ENCODE results near the gene EML4. TPM values are rescaled to one million over a fixed set of nuclear protein-coding genes. Genes with fewer than 3 reads are reported as not detected.

Gene EML4
- total and polyA plus RNA-seq, 2 of the 13 experiments (the other 11 are each of a cell fraction or from before 2014, with no cell fraction given), result 243 to 476 TPM

DNA sequence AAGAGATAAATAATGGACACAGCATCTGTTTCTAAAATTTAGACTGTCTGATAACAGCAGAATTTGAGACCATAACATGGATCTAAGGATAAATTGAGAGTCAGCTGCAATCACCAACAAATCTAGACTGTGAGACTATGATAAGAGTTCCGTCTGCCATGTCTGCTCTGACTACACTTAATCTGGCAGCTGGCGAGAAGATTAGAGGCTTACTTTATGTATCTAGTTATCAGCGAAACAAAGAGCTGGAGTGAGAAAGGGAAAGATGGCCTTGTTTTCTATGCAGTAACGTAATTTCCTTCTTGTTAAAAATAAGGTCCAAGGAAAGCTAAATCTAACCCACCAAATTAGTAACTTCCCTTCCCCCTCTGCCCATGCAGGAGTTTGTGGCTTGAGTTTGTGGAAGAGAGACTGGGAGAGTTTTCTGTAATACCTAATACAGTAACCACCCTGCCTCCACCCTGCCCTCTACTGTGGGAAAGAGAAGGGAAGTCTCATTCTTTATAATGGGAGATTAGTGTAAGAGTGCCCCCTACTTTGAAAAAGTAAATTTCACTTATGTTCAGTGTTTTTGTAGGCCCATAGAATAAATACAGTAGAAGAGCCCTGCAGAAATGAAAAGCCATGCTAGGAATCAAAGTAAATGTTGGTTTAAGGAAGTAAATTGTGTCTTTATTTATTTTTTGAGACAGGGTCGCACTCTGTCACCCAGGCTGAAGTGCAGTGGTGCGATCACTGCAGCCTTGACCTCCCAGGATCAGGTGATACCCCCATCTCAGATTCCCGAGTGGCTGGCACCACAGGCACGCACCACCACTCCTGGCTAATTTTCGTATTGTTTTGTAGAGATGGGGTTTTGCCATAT, 27.5 kb downstream of the EML4 start (continued):
- no peak for TF ChIP-seq POGK (CRISPR knock-in tag; conservative IDR thresholded peaks at IDR 0.05)
- TF ChIP-seq ZNF737 (CRISPR knock-in tag; IDR thresholded peaks at IDR 0.05; ENCODE audit: borderline replicate concordance), result no peak
- no peak for TF ChIP-seq MAF1 (CRISPR knock-in tag; IDR thresholded peaks at IDR 0.05; ENCODE audit: borderline replicate concordance)
- peak; percentile 78 for TF ChIP-seq RCOR2 (CRISPR knock-in tag; IDR thresholded peaks at IDR 0.05)
- TF ChIP-seq ZNF563 (CRISPR knock-in tag; IDR thresholded peaks at IDR 0.05), result 0 out of 2 replicates have a peak, but pooled peaks have one; percentile 41
- no peak for TF ChIP-seq ZNF234 (CRISPR knock-in tag; conservative IDR thresholded peaks at IDR 0.05)
- TF ChIP-seq SNAPC5 (CRISPR knock-in tag; IDR thresholded peaks at IDR 0.05; ENCODE audit: borderline replicate concordance), result no peak
- no peak for TF ChIP-seq ZFAT (CRISPR knock-in tag; conservative IDR thresholded peaks at IDR 0.05)
- no peak for TF ChIP-seq HNRNPUL1 (IDR thresholded peaks at IDR 0.05; ENCODE audit: low read depth, low read length)
- TF ChIP-seq BCL3 (CRISPR knock-in tag; IDR thresholded peaks at IDR 0.05), result no peak
- TF ChIP-seq MXD1 (CRISPR knock-in tag; IDR thresholded peaks at IDR 0.05), result no peak
- TF ChIP-seq ZNF460 (CRISPR knock-in tag; IDR thresholded peaks at IDR 0.05; ENCODE audit: borderline replicate concordance), result peak; percentile 23; the same call in 1 of the 2 replicates
- TF ChIP-seq, protein P1, sequence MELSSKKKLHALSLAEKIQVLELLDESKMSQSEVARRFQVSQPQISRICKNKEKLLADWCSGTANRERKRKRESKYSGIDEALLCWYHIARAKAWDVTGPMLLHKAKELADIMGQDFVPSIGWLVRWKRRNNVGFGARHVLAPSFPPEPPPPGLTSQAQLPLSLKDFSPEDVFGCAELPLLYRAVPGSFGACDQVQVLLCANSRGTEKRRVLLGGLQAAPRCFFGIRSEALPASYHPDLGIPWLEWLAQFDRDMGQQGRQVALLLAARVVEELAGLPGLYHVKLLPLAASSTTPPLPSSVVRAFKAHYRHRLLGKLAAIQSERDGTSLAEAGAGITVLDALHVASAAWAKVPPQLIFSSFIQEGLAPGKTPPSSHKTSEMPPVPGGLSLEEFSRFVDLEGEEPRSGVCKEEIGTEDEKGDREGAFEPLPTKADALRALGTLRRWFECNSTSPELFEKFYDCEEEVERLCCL (CRISPR knock-in tag; IDR thresholded peaks at IDR 0.05; ENCODE audit: borderline replicate concordance), result no peak
- no peak for TF ChIP-seq TGIF2 (CRISPR knock-in tag; IDR thresholded peaks at IDR 0.05)
- TF ChIP-seq, protein P2, sequence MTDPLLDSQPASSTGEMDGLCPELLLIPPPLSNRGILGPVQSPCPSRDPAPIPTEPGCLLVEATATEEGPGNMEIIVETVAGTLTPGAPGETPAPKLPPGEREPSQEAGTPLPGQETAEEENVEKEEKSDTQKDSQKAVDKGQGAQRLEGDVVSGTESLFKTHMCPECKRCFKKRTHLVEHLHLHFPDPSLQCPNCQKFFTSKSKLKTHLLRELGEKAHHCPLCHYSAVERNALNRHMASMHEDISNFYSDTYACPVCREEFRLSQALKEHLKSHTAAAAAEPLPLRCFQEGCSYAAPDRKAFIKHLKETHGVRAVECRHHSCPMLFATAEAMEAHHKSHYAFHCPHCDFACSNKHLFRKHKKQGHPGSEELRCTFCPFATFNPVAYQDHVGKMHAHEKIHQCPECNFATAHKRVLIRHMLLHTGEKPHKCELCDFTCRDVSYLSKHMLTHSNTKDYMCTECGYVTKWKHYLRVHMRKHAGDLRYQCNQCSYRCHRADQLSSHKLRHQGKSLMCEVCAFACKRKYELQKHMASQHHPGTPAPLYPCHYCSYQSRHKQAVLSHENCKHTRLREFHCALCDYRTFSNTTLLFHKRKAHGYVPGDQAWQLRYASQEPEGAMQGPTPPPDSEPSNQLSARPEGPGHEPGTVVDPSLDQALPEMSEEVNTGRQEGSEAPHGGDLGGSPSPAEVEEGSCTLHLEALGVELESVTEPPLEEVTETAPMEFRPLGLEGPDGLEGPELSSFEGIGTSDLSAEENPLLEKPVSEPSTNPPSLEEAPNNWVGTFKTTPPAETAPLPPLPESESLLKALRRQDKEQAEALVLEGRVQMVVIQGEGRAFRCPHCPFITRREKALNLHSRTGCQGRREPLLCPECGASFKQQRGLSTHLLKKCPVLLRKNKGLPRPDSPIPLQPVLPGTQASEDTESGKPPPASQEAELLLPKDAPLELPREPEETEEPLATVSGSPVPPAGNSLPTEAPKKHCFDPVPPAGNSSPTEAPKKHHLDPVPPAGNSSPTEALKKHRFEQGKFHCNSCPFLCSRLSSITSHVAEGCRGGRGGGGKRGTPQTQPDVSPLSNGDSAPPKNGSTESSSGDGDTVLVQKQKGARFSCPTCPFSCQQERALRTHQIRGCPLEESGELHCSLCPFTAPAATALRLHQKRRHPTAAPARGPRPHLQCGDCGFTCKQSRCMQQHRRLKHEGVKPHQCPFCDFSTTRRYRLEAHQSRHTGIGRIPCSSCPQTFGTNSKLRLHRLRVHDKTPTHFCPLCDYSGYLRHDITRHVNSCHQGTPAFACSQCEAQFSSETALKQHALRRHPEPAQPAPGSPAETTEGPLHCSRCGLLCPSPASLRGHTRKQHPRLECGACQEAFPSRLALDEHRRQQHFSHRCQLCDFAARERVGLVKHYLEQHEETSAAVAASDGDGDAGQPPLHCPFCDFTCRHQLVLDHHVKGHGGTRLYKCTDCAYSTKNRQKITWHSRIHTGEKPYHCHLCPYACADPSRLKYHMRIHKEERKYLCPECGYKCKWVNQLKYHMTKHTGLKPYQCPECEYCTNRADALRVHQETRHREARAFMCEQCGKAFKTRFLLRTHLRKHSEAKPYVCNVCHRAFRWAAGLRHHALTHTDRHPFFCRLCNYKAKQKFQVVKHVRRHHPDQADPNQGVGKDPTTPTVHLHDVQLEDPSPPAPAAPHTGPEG (CRISPR knock-in tag; IDR thresholded peaks at IDR 0.05), result no peak
- TF ChIP-seq SPEN (CRISPR knock-in tag; IDR thresholded peaks at IDR 0.05; ENCODE audit: low read depth), result peak; percentile 33; the same call in 1 of the 2 replicates
- no peak for TF ChIP-seq JDP2 (CRISPR knock-in tag; IDR thresholded peaks at IDR 0.05; ENCODE audit: borderline replicate concordance)

All from HepG2 (cell line).